A673 (cell line): Measurements from ENCODE around the gene LSR.

Source experiments
- EZH2 ChIP-seq: fragments of 200-600 bp; sonication (generic); IDR thresholded peaks from 2 replicates; pipeline ENCODE4 v1.6.1; 2017; ENCODE audit warnings: borderline replicate concordance, low read depth, mild to moderate bottlenecking, mixed read lengths, antibody characterized with exemption, low read length; ENCODE audit not compliant: poor library complexity, severe bottlenecking
- TF ChIP-seq, protein P1 (sequence below): fragments of 300-800, 200-600 bp; sonication (generic); conservative IDR thresholded peaks from 2 replicates; pipeline ENCODE4 v1.5.1; 2017; ENCODE audit warnings: low read depth, mild to moderate bottlenecking, antibody characterized with exemption, low read length, moderate library complexity, mixed read lengths

- TF ChIP-seq, protein P1, sequence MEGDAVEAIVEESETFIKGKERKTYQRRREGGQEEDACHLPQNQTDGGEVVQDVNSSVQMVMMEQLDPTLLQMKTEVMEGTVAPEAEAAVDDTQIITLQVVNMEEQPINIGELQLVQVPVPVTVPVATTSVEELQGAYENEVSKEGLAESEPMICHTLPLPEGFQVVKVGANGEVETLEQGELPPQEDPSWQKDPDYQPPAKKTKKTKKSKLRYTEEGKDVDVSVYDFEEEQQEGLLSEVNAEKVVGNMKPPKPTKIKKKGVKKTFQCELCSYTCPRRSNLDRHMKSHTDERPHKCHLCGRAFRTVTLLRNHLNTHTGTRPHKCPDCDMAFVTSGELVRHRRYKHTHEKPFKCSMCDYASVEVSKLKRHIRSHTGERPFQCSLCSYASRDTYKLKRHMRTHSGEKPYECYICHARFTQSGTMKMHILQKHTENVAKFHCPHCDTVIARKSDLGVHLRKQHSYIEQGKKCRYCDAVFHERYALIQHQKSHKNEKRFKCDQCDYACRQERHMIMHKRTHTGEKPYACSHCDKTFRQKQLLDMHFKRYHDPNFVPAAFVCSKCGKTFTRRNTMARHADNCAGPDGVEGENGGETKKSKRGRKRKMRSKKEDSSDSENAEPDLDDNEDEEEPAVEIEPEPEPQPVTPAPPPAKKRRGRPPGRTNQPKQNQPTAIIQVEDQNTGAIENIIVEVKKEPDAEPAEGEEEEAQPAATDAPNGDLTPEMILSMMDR = no peak
- TF ChIP-seq EZH2 = no peak
Measured at GRCh38 chr19:35298561-35298972, 49.8 kb downstream of the LSR start.
